ENCODE measurements around the gene WARS2.

WARS2 gene

GRCh38 chr1:119040489-119040888 is 100.0 kb downstream of the WARS2 start:
- H3K4me3 ChIP-seq (ENCODE audit: low read length), result no peak overlapping the region
- no peaks in the 10 kb centered on the region for H3K79me2 ChIP-seq (ENCODE audit: low read length)
- TF ChIP-seq EZH2 (optimal IDR thresholded peaks at IDR 0.05; ENCODE audit: low read depth, low read length), result no peak
- TF ChIP-seq, protein P1, sequence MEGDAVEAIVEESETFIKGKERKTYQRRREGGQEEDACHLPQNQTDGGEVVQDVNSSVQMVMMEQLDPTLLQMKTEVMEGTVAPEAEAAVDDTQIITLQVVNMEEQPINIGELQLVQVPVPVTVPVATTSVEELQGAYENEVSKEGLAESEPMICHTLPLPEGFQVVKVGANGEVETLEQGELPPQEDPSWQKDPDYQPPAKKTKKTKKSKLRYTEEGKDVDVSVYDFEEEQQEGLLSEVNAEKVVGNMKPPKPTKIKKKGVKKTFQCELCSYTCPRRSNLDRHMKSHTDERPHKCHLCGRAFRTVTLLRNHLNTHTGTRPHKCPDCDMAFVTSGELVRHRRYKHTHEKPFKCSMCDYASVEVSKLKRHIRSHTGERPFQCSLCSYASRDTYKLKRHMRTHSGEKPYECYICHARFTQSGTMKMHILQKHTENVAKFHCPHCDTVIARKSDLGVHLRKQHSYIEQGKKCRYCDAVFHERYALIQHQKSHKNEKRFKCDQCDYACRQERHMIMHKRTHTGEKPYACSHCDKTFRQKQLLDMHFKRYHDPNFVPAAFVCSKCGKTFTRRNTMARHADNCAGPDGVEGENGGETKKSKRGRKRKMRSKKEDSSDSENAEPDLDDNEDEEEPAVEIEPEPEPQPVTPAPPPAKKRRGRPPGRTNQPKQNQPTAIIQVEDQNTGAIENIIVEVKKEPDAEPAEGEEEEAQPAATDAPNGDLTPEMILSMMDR (IDR thresholded peaks at IDR 0.05; ENCODE audit: low read length), result no peak
- no peak overlapping the region for H3K9ac ChIP-seq (ENCODE audit: low read length)
- H3K27me3 ChIP-seq (replicated peaks; ENCODE audit: insufficient read depth, low read length), result no peaks in the 10 kb centered on the region
- no peak for DNase-seq
- H3K36me3 ChIP-seq (replicated peaks; ENCODE audit: insufficient read depth, low read length), result no peaks in the 10 kb centered on the region
- H4K20me1 ChIP-seq (ENCODE audit: insufficient read depth, low read length), result no peaks in the 10 kb centered on the region
- no peaks in the 10 kb centered on the region for H3F3A ChIP-seq (ENCODE audit: insufficient read depth, low read length)
- no peaks in the 10 kb centered on the region for H3K4me1 ChIP-seq (ENCODE audit: low read length)
- H3K9me2 ChIP-seq (replicated peaks; ENCODE audit: insufficient read depth, low read length), result no peaks in the 10 kb centered on the region
- H3K4me2 ChIP-seq (ENCODE audit: low read depth, low read length), result no peak overlapping the region
- H3K9me3 ChIP-seq (replicated peaks; ENCODE audit: insufficient read depth, low read length), result no peaks in the 10 kb centered on the region
- no peak overlapping the region for H3K27ac ChIP-seq (ENCODE audit: low read length)
- H2AFZ ChIP-seq (ENCODE audit: low read length), result no peak overlapping the region

GRCh38 chr1:119038363-119038762 is 102.1 kb downstream of the WARS2 start:
- Histone ChIP-seq H3K36me3 (replicated peaks; ENCODE audit: insufficient read depth, low read length) (no peaks in the 10 kb centered on the region), H4K20me1 (ENCODE audit: insufficient read depth, low read length) (no peaks in the 10 kb centered on the region), H3K4me1 (ENCODE audit: low read length) (no peaks in the 10 kb centered on the region), H3K4me2 (ENCODE audit: low read depth, low read length) (no peak overlapping the region), H3K9me2 (replicated peaks; ENCODE audit: insufficient read depth, low read length) (no peaks in the 10 kb centered on the region), H3K27ac (ENCODE audit: low read length) (no peak overlapping the region), H3K27me3 (replicated peaks; ENCODE audit: insufficient read depth, low read length) (no peaks in the 10 kb centered on the region), H3K4me3 (ENCODE audit: low read length) (no peak overlapping the region), H3K79me2 (ENCODE audit: low read length) (no peaks in the 10 kb centered on the region), H3K9ac (ENCODE audit: low read length) (no peak overlapping the region), H3K9me3 (replicated peaks; ENCODE audit: insufficient read depth, low read length) (no peaks in the 10 kb centered on the region), H3F3A (ENCODE audit: insufficient read depth, low read length) (no peaks in the 10 kb centered on the region), H2AFZ (ENCODE audit: low read length) (no peak overlapping the region)
- TF ChIP-seq EZH2phosphoT487 (IDR thresholded peaks at IDR 0.05; ENCODE audit: low read length) (no peak), EZH2 (optimal IDR thresholded peaks at IDR 0.05; ENCODE audit: low read depth, low read length) (no peak)
- TF ChIP-seq, protein P1 (IDR thresholded peaks at IDR 0.05; ENCODE audit: low read length), result no peak
- DNase-seq, result no peak

DNA sequence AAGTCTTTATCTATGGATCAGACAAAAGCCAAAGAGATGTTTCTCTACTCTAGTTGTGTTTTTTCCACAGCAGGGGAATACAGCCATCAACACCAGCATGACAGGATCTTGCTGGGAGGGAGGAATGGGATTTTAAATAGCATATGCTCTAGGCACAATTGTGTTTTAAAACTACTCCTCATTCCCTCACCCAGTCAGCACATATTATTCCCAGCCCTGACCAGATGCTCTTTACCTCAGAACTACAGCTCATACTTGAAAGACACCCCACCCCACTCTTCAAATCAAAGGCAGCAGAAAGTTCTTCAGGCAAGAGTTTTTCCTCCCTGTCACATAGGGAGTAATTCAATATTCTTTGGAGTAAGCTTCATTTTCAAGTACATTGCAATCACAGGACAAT is 106.1 kb downstream of the WARS2 start:
- H3K4me1 ChIP-seq (ENCODE audit: low read length), result no peaks in the 10 kb centered on the region
- no peaks in the 10 kb centered on the region for H3K79me2 ChIP-seq (ENCODE audit: low read length)
- DNase-seq, result no peak
- H4K20me1 ChIP-seq (ENCODE audit: insufficient read depth, low read length), result no peaks in the 10 kb centered on the region
- no peak overlapping the region for H2AFZ ChIP-seq (ENCODE audit: low read length)
- H3K27me3 ChIP-seq (replicated peaks; ENCODE audit: insufficient read depth, low read length), result no peaks in the 10 kb centered on the region
- H3K4me2 ChIP-seq (ENCODE audit: low read depth, low read length), result no peak overlapping the region
- H3K4me3 ChIP-seq (ENCODE audit: low read length), result no peak overlapping the region
- no peaks in the 10 kb centered on the region for H3F3A ChIP-seq (ENCODE audit: insufficient read depth, low read length)
- TF ChIP-seq EZH2 (optimal IDR thresholded peaks at IDR 0.05; ENCODE audit: low read depth, low read length) (no peak), EZH2phosphoT487 (IDR thresholded peaks at IDR 0.05; ENCODE audit: low read length) (no peak)
- TF ChIP-seq, protein P1 (IDR thresholded peaks at IDR 0.05; ENCODE audit: low read length), result no peak
- H3K27ac ChIP-seq (ENCODE audit: low read length), result no peak overlapping the region
- H3K9me2 ChIP-seq (replicated peaks; ENCODE audit: insufficient read depth, low read length), result no peaks in the 10 kb centered on the region
- no peak overlapping the region for H3K9ac ChIP-seq (ENCODE audit: low read length)
- no peaks in the 10 kb centered on the region for H3K9me3 ChIP-seq (replicated peaks; ENCODE audit: insufficient read depth, low read length)
- no peaks in the 10 kb centered on the region for H3K36me3 ChIP-seq (replicated peaks; ENCODE audit: insufficient read depth, low read length)
